D721Med (cell line): ENCODE data around the gene ANKS4B.

Source experiments
- DNase-seq: peaks from one replicate; pipeline ENCODE4 v3.0.0; 2011; ENCODE audit warnings: low spot score; ENCODE audit not compliant: insufficient read length
- FAIRE-seq: peaks from 2 replicates; lab custom pipeline; 2011; peaks lifted over from hg19 to GRCh38; lab: Jason Lieb, UNC
- CTCF ChIP-seq: IDR thresholded peaks from 2 replicates; pipeline ENCODE4 v1.5.1; 2012; ENCODE audit warnings: mild to moderate bottlenecking, control low read depth; ENCODE audit not compliant: insufficient read depth; ENCODE audit errors: missing control alignments

Gene ANKS4B

GRCh38 chr16:21199607-21200218, 33.8 kb upstream of the ANKS4B start:
- TF ChIP-seq CTCF, result no peak
- DNase-seq (no peak), FAIRE-seq (no peak)

- DNase-seq (no peak), FAIRE-seq (no peak)
- TF ChIP-seq CTCF, result no peak
Observed at GRCh38 chr16:21203155-21203797, 30.2 kb upstream of the ANKS4B start.

- DNase-seq (no peak), FAIRE-seq (no peak)
- TF ChIP-seq CTCF, result no peak
Observed at GRCh38 chr16:21205303-21205702, 28.2 kb upstream of the ANKS4B start.

- DNase-seq (no peak), FAIRE-seq (no peak)
- TF ChIP-seq CTCF, result no peak
Observed at GRCh38 chr16:21206550-21206949, 26.9 kb upstream of the ANKS4B start.

- no peak for TF ChIP-seq CTCF
- DNase-seq (no peak), FAIRE-seq (no peak)
Observed at GRCh38 chr16:21208446-21209230, 24.9 kb upstream of the ANKS4B start.

- no peak for TF ChIP-seq CTCF
- DNase-seq (no peak), FAIRE-seq (no peak)
Observed at GRCh38 chr16:21211486-21211885, 22.0 kb upstream of the ANKS4B start, which contains the start of gene ZP2. Gene ZP2, minus strand, starts transcription at chr16:21211574. Its CDS starts 27 bp downstream, at chr16:21211547.
